Type B pancreatic cell (in vitro differentiated cells): ENCODE results near the gene TREML1. TPM values are rescaled to one million over a fixed set of nuclear protein-coding genes. Genes with fewer than 3 reads are reported as not detected.
A peak's percentile ranks its signal among the peaks of the same experiment; 100 is the strongest.

Experiments used
- DNase-seq: peaks from one replicate; pipeline ENCODE4 v3.0.0; 2021; ENCODE audit warnings: mixed read lengths; ENCODE audit not compliant: unreplicated experiment; ENCODE audit errors: extremely low spot score
- H3K27ac Mint-ChIP-seq: 2 replicates; pipeline ENCODE4 v1.8.0; 2021; ENCODE audit warnings: mild to moderate bottlenecking, mixed read lengths
- H3K27me3 Mint-ChIP-seq: 2 replicates; pipeline ENCODE4 v1.8.0; 2021; ENCODE audit warnings: mixed read lengths
- H3K36me3 Mint-ChIP-seq: 2 replicates; pipeline ENCODE4 v1.8.0; 2021; ENCODE audit warnings: mixed read lengths
- H3K4me1 Mint-ChIP-seq: one replicate; pipeline ENCODE4 v1.8.0; 2021; ENCODE audit warnings: mixed read lengths; ENCODE audit not compliant: unreplicated experiment
- H3K4me3 Mint-ChIP-seq: 2 replicates; pipeline ENCODE4 v1.8.0; 2021; ENCODE audit warnings: mild to moderate bottlenecking, mixed read lengths
- H3K9me3 Mint-ChIP-seq: 2 replicates; pipeline ENCODE4 v1.8.0; 2021; ENCODE audit warnings: mixed read lengths
- CTCF ChIP-seq: fragments of 200-600 bp; sonication (generic); conservative IDR thresholded peaks from 2 replicates; pipeline ENCODE4 v1.5.0; 2021; ENCODE audit warnings: antibody characterized with exemption, mild to moderate bottlenecking
- total RNA-seq: library from RNA; stranded (reverse); gene quantifications from 2 replicates; pipeline ENCODE4 v1.2.1, GENCODE V29; 2021; ENCODE audit warnings: low replicate concordance

TREML1 gene
- total RNA-seq, 1 donor from 2014 or later, result not detected

DNA sequence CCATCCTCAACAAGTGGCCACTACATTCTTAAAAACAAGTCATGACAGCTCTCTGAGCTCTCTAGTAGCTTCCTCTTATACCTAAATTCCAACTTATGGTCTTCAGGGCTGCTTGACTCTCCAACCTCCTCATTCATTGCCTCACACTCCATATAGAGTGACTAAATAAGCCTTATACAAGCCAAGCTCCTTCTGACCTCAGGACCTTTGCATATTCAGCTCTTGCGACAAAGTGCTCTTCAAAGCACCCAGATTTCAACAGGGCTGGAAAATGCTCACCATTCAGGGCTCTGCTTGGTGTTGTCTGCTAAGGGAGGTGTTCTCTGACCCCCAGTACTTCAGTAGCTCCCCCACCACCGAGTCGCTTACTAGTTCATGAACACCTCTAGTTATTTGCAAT lies 43.1 kb upstream of the TREML1 start:
- Mint-ChIP-seq H3K36me3 (no peaks in the 10 kb centered on the region), H3K27me3 (peaks cover 57% of the 10 kb centered on the region), H3K4me1 (peaks cover 11% of the 10 kb centered on the region), H3K27ac (no peak overlapping the region), H3K4me3 (no peak overlapping the region), H3K9me3 (no peaks in the 10 kb centered on the region)
- TF ChIP-seq CTCF, result no peak
- DNase-seq, result no peak

DNA sequence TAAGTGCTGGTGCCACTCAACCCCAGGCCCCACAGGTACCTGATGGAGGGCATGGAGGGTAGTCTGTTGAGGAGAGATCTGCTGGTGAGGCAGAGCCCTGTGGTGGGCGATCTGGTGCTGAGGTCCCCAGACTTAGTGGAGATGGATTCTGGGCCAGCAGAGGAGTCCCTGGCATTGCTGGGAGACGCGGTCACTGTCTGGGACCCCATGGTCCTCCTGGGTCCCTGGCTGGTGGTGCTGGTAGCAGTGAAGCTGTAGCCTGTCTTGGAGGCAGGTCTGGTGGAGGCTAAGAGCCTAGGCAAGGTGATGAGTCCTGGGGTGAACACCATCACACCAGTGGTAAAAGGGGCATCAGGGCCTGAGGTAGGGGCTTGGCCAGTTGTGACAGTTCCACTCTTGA lies 40.2 kb upstream of the TREML1 start:
- H3K9me3 Mint-ChIP-seq, result peaks cover 3% of the 10 kb centered on the region
- no peak for TF ChIP-seq CTCF
- no peaks in the 10 kb centered on the region for H3K4me1 Mint-ChIP-seq
- no peak for DNase-seq
- no peak overlapping the region for H3K4me3 Mint-ChIP-seq
- no peaks in the 10 kb centered on the region for H3K36me3 Mint-ChIP-seq
- H3K27ac Mint-ChIP-seq, result no peak overlapping the region
- peaks cover 47% of the 10 kb centered on the region for H3K27me3 Mint-ChIP-seq

GRCh38 chr6:41193884-41194283 lies 39.7 kb upstream of the TREML1 start:
- Mint-ChIP-seq H3K27me3 (peaks cover 45% of the 10 kb centered on the region), H3K4me1 (no peaks in the 10 kb centered on the region), H3K27ac (no peak overlapping the region), H3K9me3 (peaks cover 4% of the 10 kb centered on the region), H3K4me3 (no peak overlapping the region), H3K36me3 (no peaks in the 10 kb centered on the region)
- TF ChIP-seq CTCF, result no peak
- DNase-seq, result no peak

- Mint-ChIP-seq H3K9me3 (peaks cover 4% of the 10 kb centered on the region), H3K4me1 (no peaks in the 10 kb centered on the region), H3K4me3 (no peak overlapping the region), H3K27ac (no peak overlapping the region), H3K27me3 (peaks cover 45% of the 10 kb centered on the region), H3K36me3 (no peaks in the 10 kb centered on the region)
- DNase-seq, result no peak
- no peak for TF ChIP-seq CTCF
Observed at GRCh38 chr6:41193171-41193734, 39.1 kb upstream of the TREML1 start.

GRCh38 chr6:41191569-41191968 lies 37.4 kb upstream of the TREML1 start:
- H3K36me3 Mint-ChIP-seq, result no peaks in the 10 kb centered on the region

More at GRCh38 chr6:41191569-41191968, 37.4 kb upstream of the TREML1 start:
- Mint-ChIP-seq H3K9me3 (peaks cover 4% of the 10 kb centered on the region), H3K27me3 (peaks cover 42% of the 10 kb centered on the region), H3K4me3 (no peak overlapping the region), H3K27ac (no peak overlapping the region), H3K4me1 (no peaks in the 10 kb centered on the region)
- DNase-seq, result no peak
- TF ChIP-seq CTCF, result peak; percentile 60
